ENCODE results near the gene LILRA5. TPM values are rescaled to one million over a fixed set of nuclear protein-coding genes. Genes with fewer than 3 reads are reported as not detected.

The LILRA5 gene
- total RNA-seq, 6 donors from 2014 or later, result 3.1 to 34.9 (median 20.3) TPM

GRCh38 chr19:54338521-54338920, 25.6 kb upstream of the LILRA5 start:
- H3K36me3 ChIP-seq, result no peaks in the 10 kb centered on the region
- no peaks in the 10 kb centered on the region for H3K4me1 ChIP-seq
- WGBS, 2 donors, result 80 to 81% methylated on average over 5 to 6 of the region's 6 CpGs
- H3K4me3 ChIP-seq, result no peak overlapping the region
- ATAC-seq (ENCODE audit: low FRiP score in 2 of 2), result no peak
- no peak overlapping the region for H3K27ac ChIP-seq
- no peak for TF ChIP-seq CTCF (IDR thresholded peaks at IDR 0.05)
- TF ChIP-seq POLR2A (IDR thresholded peaks at IDR 0.05), result no peak
- TF ChIP-seq POLR2AphosphoS5 (IDR thresholded peaks at IDR 0.05), result no peak
- TF ChIP-seq EP300 (IDR thresholded peaks at IDR 0.05), result no peak
- no peaks in the 10 kb centered on the region for H3K9me3 ChIP-seq
- no peaks in the 10 kb centered on the region for H3K27me3 ChIP-seq
- DNase-seq, result no peak

- whole genome bisulfite sequencing, 2 donors, result 74 to 79% methylated on average over 5 to 9 of the region's 9 CpGs
Measured at GRCh38 chr19:54337858-54338230, 24.9 kb upstream of the LILRA5 start.

GRCh38 chr19:54336893-54337857, 24.2 kb upstream of the LILRA5 start:
- 69 to 78% methylated on average over 21 to 26 of the region's 34 CpGs for WGBS, 2 donors
- Histone ChIP-seq H3K27me3 (no peaks in the 10 kb centered on the region), H3K4me3 (no peak overlapping the region), H3K9me3 (no peaks in the 10 kb centered on the region), H3K4me1 (no peaks in the 10 kb centered on the region), H3K36me3 (no peaks in the 10 kb centered on the region), H3K27ac (no peak overlapping the region)
- ATAC-seq (ENCODE audit: low FRiP score in 2 of 2) (no peak), DNase-seq (no peak)
- TF ChIP-seq EP300 (IDR thresholded peaks at IDR 0.05), result no peak
- no peak for TF ChIP-seq CTCF (IDR thresholded peaks at IDR 0.05)

More at GRCh38 chr19:54337858-54338230, 24.9 kb upstream of the LILRA5 start:
- Histone ChIP-seq H3K4me3 (no peak overlapping the region), H3K36me3 (no peaks in the 10 kb centered on the region), H3K4me1 (no peaks in the 10 kb centered on the region), H3K27me3 (no peaks in the 10 kb centered on the region), H3K9me3 (no peaks in the 10 kb centered on the region), H3K27ac (no peak overlapping the region)
- DNase-seq (no peak), ATAC-seq (ENCODE audit: low FRiP score in 2 of 2) (no peak)
- TF ChIP-seq POLR2A (IDR thresholded peaks at IDR 0.05) (no peak), POLR2AphosphoS5 (IDR thresholded peaks at IDR 0.05) (no peak), EP300 (IDR thresholded peaks at IDR 0.05) (no peak), CTCF (IDR thresholded peaks at IDR 0.05) (no peak)

- Histone ChIP-seq H3K9me3 (no peaks in the 10 kb centered on the region), H3K4me3 (peak overlapping the region in 1 of 4 donors; percentile 8), H3K4me1 (no peaks in the 10 kb centered on the region), H3K27me3 (no peaks in the 10 kb centered on the region), H3K36me3 (no peaks in the 10 kb centered on the region), H3K27ac (no peak overlapping the region)
- ATAC-seq (ENCODE audit: low FRiP score in 2 of 2) (peak in 1 of 2 donors; percentile 22), DNase-seq (no peak)
- WGBS, 2 donors, result 71 to 73% methylated on average over 12 of the region's 12 CpGs
- TF ChIP-seq EP300 (IDR thresholded peaks at IDR 0.05), result no peak
- TF ChIP-seq CTCF (IDR thresholded peaks at IDR 0.05), result no peak
- no peak for TF ChIP-seq POLR2A (IDR thresholded peaks at IDR 0.05)
- no peak for TF ChIP-seq POLR2AphosphoS5 (IDR thresholded peaks at IDR 0.05)
Measured at GRCh38 chr19:54335979-54336892, 23.3 kb upstream of the LILRA5 start.
